HepG2 (cell line): ENCODE measurements around the gene ADAMTS12. TPM values are rescaled to one million over a fixed set of nuclear protein-coding genes. Genes with fewer than 3 reads are reported as not detected.

Experiments used
- ATAC-seq: fragments of 200-7000 bp; cut with Tn5 transposase; 3 replicates; pipeline ENCODE4 v1.9.1; 2020; ENCODE audit warnings: mild to moderate bottlenecking, moderate library complexity
- BruUV-seq: library from RNA; stranded (reverse); fragments of 400-500 nt; replicated peaks from 2 replicates; lab custom pipeline; 2021; lab: Mats Ljungman, UMichigan
- CTCF ChIA-PET: fragments of 300-600 bp; formaldehyde crosslinking; extraction: SDS; loops from one replicate; lab custom pipeline; 2021; ENCODE audit warnings: low total read pairs, inconsistent platforms, low intra/inter-chr PET ratio; lab: Yijun Ruan, JAX
- POLR2A ChIA-PET: fragments of 350-600 bp; sonication (Branson Sonifier 250); formaldehyde crosslinking; loops from one replicate; lab custom pipeline; 2020; ENCODE audit warnings: antibody characterized with exemption, inconsistent platforms; lab: Yijun Ruan, JAX
- DNase-seq: peaks from one replicate; pipeline ENCODE4 v3.0.0-alpha.2; 2015; ENCODE audit warnings: low spot score
- FAIRE-seq: peaks from 3 replicates; lab custom pipeline; 2011; peaks lifted over from hg19 to GRCh38; lab: Jason Lieb, UNC
- H2AFZ ChIP-seq: one replicate; pipeline ENCODE4 v1.6.1; 2011; ENCODE audit warnings: low read length, inconsistent platforms
- H3K27ac ChIP-seq: fragments of 300-600 bp; 3 replicates; pipeline ENCODE4 v1.8.0; 2011; ENCODE audit warnings: mixed run types, mild to moderate bottlenecking, mixed read lengths, low read length, inconsistent platforms; ENCODE audit not compliant: insufficient read depth; ENCODE audit errors: extremely low read length
- H3K27me3 ChIP-seq, 2 experiments: fragments of 200-600 bp in 1 of 2; 2 replicates in 1 of 2; 3 replicates in 1 of 2; pipeline versions ENCODE4 v1.6.0 to v1.8.0; 2011; ENCODE audit warnings: low read length in 2 of 2, mild to moderate bottlenecking in 2 of 2, moderate library complexity in 2 of 2, inconsistent platforms in 1 of 2; ENCODE audit not compliant: insufficient read depth in 2 of 2, control insufficient read depth in 1 of 2
- H3K36me3 ChIP-seq, 2 experiments: fragments of 200-600 bp in 1 of 2; replicated peaks in 1 of 2; 2 replicates in 1 of 2; 3 replicates in 1 of 2; pipeline versions ENCODE4 v1.5.1 to v1.8.0; 2011; ENCODE audit warnings: low read length in 2 of 2, inconsistent platforms in 1 of 2; ENCODE audit not compliant: insufficient read depth in 2 of 2, control insufficient read depth in 1 of 2
- H3K4me1 ChIP-seq: 2 replicates; pipeline ENCODE4 v1.5.1; 2012; ENCODE audit warnings: low read length, inconsistent platforms; ENCODE audit not compliant: insufficient read depth
- H3K4me2 ChIP-seq: 2 replicates; pipeline ENCODE4 v1.6.0; 2011; ENCODE audit warnings: low read depth, low read length, inconsistent platforms
- H3K4me3 ChIP-seq, 3 experiments: fragments of 200-600 bp in 1 of 3; sonication (generic), shearing (Covaris generic) in 1 of 3; replicated peaks in 1 of 3; 2 replicates each; pipeline ENCODE4 v1.5.1; 2011 to 2016; ENCODE audit warnings: low read length in 3 of 3, inconsistent platforms in 2 of 3, low read depth in 2 of 3, mild to moderate bottlenecking in 2 of 3, control low read depth in 1 of 3, mixed read lengths in 1 of 3; ENCODE audit not compliant: insufficient read depth in 1 of 3
- H3K79me2 ChIP-seq: one replicate; pipeline ENCODE4 v1.6.1; 2011; ENCODE audit warnings: low read length, inconsistent platforms; ENCODE audit not compliant: insufficient read depth
- H3K9ac ChIP-seq: 2 replicates; pipeline ENCODE4 v1.6.0; 2011; ENCODE audit warnings: mild to moderate bottlenecking, low read depth, low read length, inconsistent platforms; ENCODE audit not compliant: insufficient read depth
- H3K9me3 ChIP-seq: 2 replicates; pipeline ENCODE4 v1.5.1; 2012; ENCODE audit warnings: mild to moderate bottlenecking, low read length
- H4K20me1 ChIP-seq: 2 replicates; pipeline ENCODE4 v1.6.0; 2011; ENCODE audit warnings: inconsistent platforms, mild to moderate bottlenecking, low read length, moderate library complexity; ENCODE audit not compliant: insufficient read depth
- CREB3 ChIP-seq: sonication (generic); formaldehyde crosslinking; IDR thresholded peaks from 2 replicates; pipeline ENCODE4 v1.5.0; 2020; ENCODE audit warnings: missing genetic modification reagents
- JARID2 ChIP-seq: sonication (generic); formaldehyde crosslinking; IDR thresholded peaks from 2 replicates; pipeline ENCODE4 v1.8.1; 2023; ENCODE audit warnings: missing genetic modification reagents, inconsistent platforms; ENCODE audit not compliant: insufficient replicate concordance
- PAXIP1 ChIP-seq: sonication (generic); formaldehyde crosslinking; conservative IDR thresholded peaks from 2 replicates; pipeline ENCODE4 v1.4.0; 2020; ENCODE audit warnings: mild to moderate bottlenecking, missing genetic modification reagents, moderate library complexity
- PCBP2 ChIP-seq: fragments of 200-400 bp; formaldehyde crosslinking; optimal IDR thresholded peaks from 2 replicates; pipeline ENCODE3; 2018; ENCODE audit warnings: low read length, low read depth; ENCODE audit not compliant: poor library complexity, severe bottlenecking
- ZNF367 ChIP-seq: sonication (generic); formaldehyde crosslinking; IDR thresholded peaks from 2 replicates; pipeline ENCODE4 v1.4.0; 2020; ENCODE audit warnings: missing genetic modification reagents, borderline replicate concordance
- ZNF484 ChIP-seq: sonication (generic); formaldehyde crosslinking; IDR thresholded peaks from 2 replicates; pipeline ENCODE4 v1.5.1; 2020; ENCODE audit warnings: mild to moderate bottlenecking, low read depth, missing genetic modification reagents, borderline replicate concordance
- ZNF569 ChIP-seq: sonication (generic); formaldehyde crosslinking; IDR thresholded peaks from 2 replicates; pipeline ENCODE4 v1.5.0; 2020; ENCODE audit warnings: mild to moderate bottlenecking, missing genetic modification reagents, moderate library complexity, borderline replicate concordance
- WGBS: methylation state at CpG from one replicate; pipeline ENCODE4 v1.1.6; 2017; ENCODE audit warnings: low lambda C conversion rate; 5-methylcytosine and 5-hydroxymethylcytosine counted together
- in situ Hi-C: cut with HindIII; loops from 2 replicates; pipeline ENCODE4 v1.10.0; 2017; ENCODE audit warnings: low pct_unique_long_range_greater_than_20kb; ENCODE audit not compliant: extremely low pct_ligation_motif_present
- intact Hi-C: fragments of 100-400 bp; cut with micrococcal nuclease; formaldehyde crosslinking; loops from one replicate; pipeline ENCODE4 v1.10.0; 2022; ENCODE audit not compliant: unreplicated experiment
- polyA plus RNA-seq, 8 experiments: library from polyadenylated mRNA; depleted of rRNA in 3 of 8; stranded (reverse) in 7 of 8; unstranded in 1 of 8; fragments of >200 nt; fragmentation: Illumina TruSeq in 4 of 8; extraction: Trizol in 4 of 8; gene quantifications; 2 replicates each; pipeline versions ENCODE4 v1.2.1 to v1.2.3, GENCODE V29; 2011 to 2016; ENCODE audit warnings: low read depth in 4 of 8, missing spikeins in 1 of 8, mixed read lengths in 1 of 8; ENCODE audit not compliant: insufficient read depth in 1 of 8
- total RNA-seq, 5 experiments: library from RNA; depleted of rRNA; stranded (reverse); fragments of >200 nt; fragmentation: Illumina TruSeq; extraction: Trizol; gene quantifications; 2 replicates each; pipeline ENCODE4 v1.2.3, GENCODE V29; 2016; ENCODE audit warnings: low read depth in 1 of 5
- TF ChIP-seq, protein P1 (sequence below), 2 experiments: fragments of 450-650 bp in 1 of 2; sonication (generic) in 1 of 2; formaldehyde crosslinking in 1 of 2; IDR thresholded peaks; 2 replicates each; pipeline versions ENCODE4 v1.6.1 to v1.8.0; 2016 to 2022; ENCODE audit warnings: antibody characterized with exemption in 1 of 2, mild to moderate bottlenecking in 1 of 2, missing genetic modification reagents in 1 of 2

Gene ADAMTS12
- total and polyA plus RNA-seq, 2 of the 13 experiments (the other 11 are each of a cell fraction or from before 2014, with no cell fraction given) = 0.03 TPM; not detected in 1

GRCh38 chr5:33504570-33504969 is 387.2 kb downstream of the ADAMTS12 start:
- intact Hi-C loops = no loop called here
- no peak for ATAC-seq
- TF ChIP-seq PAXIP1 (no peak), JARID2 (CRISPR knock-in tag) (no peak), ZNF367 (CRISPR knock-in tag) (no peak), PCBP2 (no peak), ZNF484 (CRISPR knock-in tag) (no peak), ZNF569 (CRISPR knock-in tag) (no peak), CREB3 (CRISPR knock-in tag) (no peak)
- TF ChIP-seq, protein P1, sequence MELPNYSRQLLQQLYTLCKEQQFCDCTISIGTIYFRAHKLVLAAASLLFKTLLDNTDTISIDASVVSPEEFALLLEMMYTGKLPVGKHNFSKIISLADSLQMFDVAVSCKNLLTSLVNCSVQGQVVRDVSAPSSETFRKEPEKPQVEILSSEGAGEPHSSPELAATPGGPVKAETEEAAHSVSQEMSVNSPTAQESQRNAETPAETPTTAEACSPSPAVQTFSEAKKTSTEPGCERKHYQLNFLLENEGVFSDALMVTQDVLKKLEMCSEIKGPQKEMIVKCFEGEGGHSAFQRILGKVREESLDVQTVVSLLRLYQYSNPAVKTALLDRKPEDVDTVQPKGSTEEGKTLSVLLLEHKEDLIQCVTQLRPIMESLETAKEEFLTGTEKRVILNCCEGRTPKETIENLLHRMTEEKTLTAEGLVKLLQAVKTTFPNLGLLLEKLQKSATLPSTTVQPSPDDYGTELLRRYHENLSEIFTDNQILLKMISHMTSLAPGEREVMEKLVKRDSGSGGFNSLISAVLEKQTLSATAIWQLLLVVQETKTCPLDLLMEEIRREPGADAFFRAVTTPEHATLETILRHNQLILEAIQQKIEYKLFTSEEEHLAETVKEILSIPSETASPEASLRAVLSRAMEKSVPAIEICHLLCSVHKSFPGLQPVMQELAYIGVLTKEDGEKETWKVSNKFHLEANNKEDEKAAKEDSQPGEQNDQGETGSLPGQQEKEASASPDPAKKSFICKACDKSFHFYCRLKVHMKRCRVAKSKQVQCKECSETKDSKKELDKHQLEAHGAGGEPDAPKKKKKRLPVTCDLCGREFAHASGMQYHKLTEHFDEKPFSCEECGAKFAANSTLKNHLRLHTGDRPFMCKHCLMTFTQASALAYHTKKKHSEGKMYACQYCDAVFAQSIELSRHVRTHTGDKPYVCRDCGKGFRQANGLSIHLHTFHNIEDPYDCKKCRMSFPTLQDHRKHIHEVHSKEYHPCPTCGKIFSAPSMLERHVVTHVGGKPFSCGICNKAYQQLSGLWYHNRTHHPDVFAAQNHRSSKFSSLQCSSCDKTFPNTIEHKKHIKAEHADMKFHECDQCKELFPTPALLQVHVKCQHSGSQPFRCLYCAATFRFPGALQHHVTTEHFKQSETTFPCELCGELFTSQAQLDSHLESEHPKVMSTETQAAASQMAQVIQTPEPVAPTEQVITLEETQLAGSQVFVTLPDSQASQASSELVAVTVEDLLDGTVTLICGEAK (IDR thresholded peaks at IDR 0.05) = no peak
- TF ChIP-seq, protein P1 (CRISPR knock-in tag; IDR thresholded peaks at IDR 0.05) = no peak

More at GRCh38 chr5:33504570-33504969, 387.2 kb downstream of the ADAMTS12 start:
- 40% methylated on average over 3 of the region's 3 CpGs for WGBS
- Histone ChIP-seq H3K9ac (no peak overlapping the region), H3K27ac (no peak overlapping the region), H4K20me1 (no peaks in the 10 kb centered on the region), H3K4me1 (no peaks in the 10 kb centered on the region; the same call in 1 of the 2 replicates), H3K36me3 (no peaks in the 10 kb centered on the region), H2AFZ (no peak overlapping the region), H3K4me3 (no peak overlapping the region), H3K9me3 (no peaks in the 10 kb centered on the region), H3K79me2 (no peaks in the 10 kb centered on the region), H3K4me2 (no peak overlapping the region), H3K27me3 (no peaks in the 10 kb centered on the region)
- no TSS peak for BruUV-seq
- no peak for FAIRE-seq
- CTCF ChIA-PET = no interaction called here
- POLR2A ChIA-PET = no interaction called here
- no peak for DNase-seq
- in situ Hi-C loops = no loop called here
